ENCODE data around the gene BMP7.
"Not testable (repeated sequence)": the region's sequence is repeated elsewhere in the genome, so short reads cannot be mapped to it uniquely, and the experiment has no call there.

The BMP7 gene

GRCh38 chr20:57248132-57248797 is 18.2 kb downstream of the BMP7 start:
- no peak for DNase-seq

- DNase-seq = no peak
Observed at GRCh38 chr20:57247292-57247965, 19.0 kb downstream of the BMP7 start.

- DNase-seq = no peak
Observed at GRCh38 chr20:57245997-57246396, 20.4 kb downstream of the BMP7 start.

GRCh38 chr20:57244627-57245214 is 21.7 kb downstream of the BMP7 start:
- DNase-seq = no peak

GRCh38 chr20:57244221-57244585 is 22.2 kb downstream of the BMP7 start:
- no peak for DNase-seq

GRCh38 chr20:57243480-57244220 is 22.8 kb downstream of the BMP7 start:
- no peak for DNase-seq

- no peak for DNase-seq
Observed at GRCh38 chr20:57242414-57242813, 24.0 kb downstream of the BMP7 start.

GRCh38 chr20:57241363-57241991 is 25.0 kb downstream of the BMP7 start:
- no peak for DNase-seq

GRCh38 chr20:57240581-57241362 is 25.7 kb downstream of the BMP7 start:
- DNase-seq = no peak

- not testable (repeated sequence) for DNase-seq
Observed at GRCh38 chr20:57239725-57240124, 26.7 kb downstream of the BMP7 start.

GRCh38 chr20:57239324-57239723 is 27.1 kb downstream of the BMP7 start:
- not testable (repeated sequence) for DNase-seq

- no peak for DNase-seq
Observed at GRCh38 chr20:57238089-57238488, 28.4 kb downstream of the BMP7 start.

- no peak for DNase-seq
Observed at GRCh38 chr20:57237585-57237953, 28.9 kb downstream of the BMP7 start.

GRCh38 chr20:57236813-57237584 is 29.4 kb downstream of the BMP7 start:
- no peak for DNase-seq

GRCh38 chr20:57234556-57235251 is 31.7 kb downstream of the BMP7 start:
- DNase-seq = no peak

- DNase-seq = no peak
Observed at GRCh38 chr20:57231951-57232428, 34.5 kb downstream of the BMP7 start.

GRCh38 chr20:57231161-57231560 is 35.3 kb downstream of the BMP7 start:
- no peak for DNase-seq

- DNase-seq = no peak
Observed at GRCh38 chr20:57230247-57230646, 36.2 kb downstream of the BMP7 start.

- no peak for DNase-seq
Observed at GRCh38 chr20:57229490-57229889, 37.0 kb downstream of the BMP7 start.

GRCh38 chr20:57225830-57226229 is 40.6 kb downstream of the BMP7 start:
- no peak for DNase-seq

- no peak for DNase-seq
Observed at GRCh38 chr20:57225197-57225733, 41.2 kb downstream of the BMP7 start.
